ENCODE data around the gene FAM20C.
"Not testable (repeated sequence)": the region's sequence is repeated elsewhere in the genome, so short reads cannot be mapped to it uniquely, and the experiment has no call there.

The FAM20C gene

GRCh38 chr7:230274-230673 lies 37.9 kb downstream of the FAM20C start:
- DNase-seq = no peak

GRCh38 chr7:231030-231857 lies 38.9 kb downstream of the FAM20C start:
- no peak for DNase-seq

- no peak for DNase-seq
Measured at GRCh38 chr7:231858-232246, 39.5 kb downstream of the FAM20C start.

GRCh38 chr7:232410-233248 lies 40.3 kb downstream of the FAM20C start:
- no peak for DNase-seq

GRCh38 chr7:233249-234035 lies 41.1 kb downstream of the FAM20C start:
- no peak for DNase-seq

GRCh38 chr7:234051-234707 lies 41.8 kb downstream of the FAM20C start:
- DNase-seq = no peak

- no peak for DNase-seq
Measured at GRCh38 chr7:234708-235553, 42.6 kb downstream of the FAM20C start.

GRCh38 chr7:235576-236395 lies 43.4 kb downstream of the FAM20C start:
- DNase-seq = no peak

GRCh38 chr7:236967-237366 lies 44.6 kb downstream of the FAM20C start:
- DNase-seq = no peak

- no peak for DNase-seq
Measured at GRCh38 chr7:237385-237784, 45.0 kb downstream of the FAM20C start.

- no peak for DNase-seq
Measured at GRCh38 chr7:240146-240676, 47.8 kb downstream of the FAM20C start.

- no peak for DNase-seq
Measured at GRCh38 chr7:240887-241421, 48.6 kb downstream of the FAM20C start.

- DNase-seq = no peak
Measured at GRCh38 chr7:241513-241912, 49.1 kb downstream of the FAM20C start.

- DNase-seq = not testable (repeated sequence)
Measured at GRCh38 chr7:242826-243579, 50.6 kb downstream of the FAM20C start.

GRCh38 chr7:243580-243978 lies 51.2 kb downstream of the FAM20C start:
- not testable (repeated sequence) for DNase-seq

GRCh38 chr7:244974-245373 lies 52.6 kb downstream of the FAM20C start:
- no peak for DNase-seq

GRCh38 chr7:245574-246295 lies 53.4 kb downstream of the FAM20C start:
- DNase-seq = no peak

GRCh38 chr7:246451-246850 lies 54.1 kb downstream of the FAM20C start:
- DNase-seq = no peak

GRCh38 chr7:247181-247580 lies 54.8 kb downstream of the FAM20C start:
- no peak for DNase-seq

Measured in GF-D8 (cell line).